Measurements from ENCODE around the gene TBL1X. TPM values are rescaled to one million over a fixed set of nuclear protein-coding genes. Genes with fewer than 3 reads are reported as not detected.

Gene TBL1X
- total and polyA plus RNA-seq, 4 donors: 2.3 to 21.7 (median 13.3) TPM

- Histone ChIP-seq H3K36me3 (ENCODE audit: control insufficient read depth in 4 of 4, insufficient read depth in 4 of 4, low read length in 4 of 4) (no peaks in the 10 kb centered on the region), H3K4me1 (ENCODE audit: control insufficient read depth in 5 of 5, insufficient read depth in 5 of 5, low read length in 5 of 5) (peaks cover 0 to 4% (median 0%) of the 10 kb centered on the region in 5 donors), H3K9me3 (ENCODE audit: control insufficient read depth in 4 of 4, insufficient read depth in 3 of 4, low read length in 3 of 4) (peaks cover 0 to 3% (median 0%) of the 10 kb centered on the region in 4 donors), H3K27me3 (ENCODE audit: control insufficient read depth in 3 of 3, insufficient read depth in 3 of 3, low read length in 2 of 3) (peaks cover 0 to 9% (median 0%) of the 10 kb centered on the region in 3 donors), H3K4me3 (no peak overlapping the region), H3K27ac (ENCODE audit: low read depth in 1 of 2, low read length in 1 of 2) (no peak overlapping the region), H3K9ac (ENCODE audit: insufficient read depth in 1 of 2, low read length in 2 of 2) (no peak overlapping the region)
- WGBS, 2 donors: 68 to 70% methylated on average over 7 of the region's 7 CpGs
- ATAC-seq (ENCODE audit: insufficient read depth, low FRiP score) (no peak), DNase-seq (no peak)
- no peak for TF ChIP-seq CTCF (IDR thresholded peaks at IDR 0.05; ENCODE audit: control extremely low read depth, extremely low read depth)
Observed at GRCh38 chrX:9598344-9598743, 133.5 kb downstream of the TBL1X start.

- no peak for DNase-seq
Observed at GRCh38 chrX:9604111-9604907, 139.5 kb downstream of the TBL1X start.

DNA sequence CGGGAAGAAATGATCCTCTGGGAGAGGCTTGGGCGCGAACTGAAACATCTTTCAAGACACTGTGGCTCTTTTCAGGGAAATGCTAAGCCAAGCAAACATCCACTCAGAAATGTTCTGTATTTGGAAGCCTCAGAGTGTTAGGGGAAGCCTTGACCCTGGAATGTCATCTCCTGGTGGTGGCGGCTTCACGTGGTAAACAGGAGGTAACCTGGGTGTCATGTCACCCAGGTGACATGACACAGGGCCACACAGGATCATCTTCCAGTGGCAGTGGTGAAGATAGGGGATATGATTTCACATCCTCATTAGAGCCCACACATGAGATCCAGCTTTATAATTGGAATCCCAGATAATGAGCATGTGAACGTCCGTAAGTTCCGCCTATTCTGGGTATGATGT is 140.0 kb downstream of the TBL1X start:
- ATAC-seq (ENCODE audit: insufficient read depth, low FRiP score) (no peak), DNase-seq (no peak)
- Histone ChIP-seq H3K9me3 (ENCODE audit: control insufficient read depth in 4 of 4, insufficient read depth in 3 of 4, low read length in 3 of 4) (peaks cover 0 to 3% (median 0%) of the 10 kb centered on the region in 4 donors), H3K9ac (ENCODE audit: insufficient read depth in 1 of 2, low read length in 2 of 2) (no peak overlapping the region), H3K4me3 (no peak overlapping the region), H3K4me1 (ENCODE audit: control insufficient read depth in 5 of 5, insufficient read depth in 5 of 5, low read length in 5 of 5) (no peaks in the 10 kb centered on the region), H3K36me3 (ENCODE audit: control insufficient read depth in 4 of 4, insufficient read depth in 4 of 4, low read length in 4 of 4) (no peaks in the 10 kb centered on the region), H3K27ac (ENCODE audit: low read depth in 1 of 2, low read length in 1 of 2) (no peak overlapping the region), H3K27me3 (ENCODE audit: control insufficient read depth in 3 of 3, insufficient read depth in 3 of 3, low read length in 2 of 3) (peaks cover 0 to 17% (median 0%) of the 10 kb centered on the region in 3 donors)
- no peak for TF ChIP-seq CTCF (IDR thresholded peaks at IDR 0.05; ENCODE audit: control extremely low read depth, extremely low read depth)
- WGBS, 2 donors: 87 to 88% methylated on average over 8 of the region's 8 CpGs

More at GRCh38 chrX:9604111-9604907, 139.5 kb downstream of the TBL1X start:
- ATAC-seq (ENCODE audit: insufficient read depth, low FRiP score): no peak
- no peak for TF ChIP-seq CTCF (IDR thresholded peaks at IDR 0.05; ENCODE audit: control extremely low read depth, extremely low read depth)
- H3K36me3 ChIP-seq (ENCODE audit: control insufficient read depth in 4 of 4, insufficient read depth in 4 of 4, low read length in 4 of 4): no peaks in the 10 kb centered on the region
- H3K27me3 ChIP-seq (ENCODE audit: control insufficient read depth in 3 of 3, insufficient read depth in 3 of 3, low read length in 2 of 3): peaks cover 0 to 13% (median 0%) of the 10 kb centered on the region in 3 donors
- H3K4me3 ChIP-seq: no peak overlapping the region
- 88 to 94% methylated on average over 17 of the region's 17 CpGs for WGBS, 2 donors
- no peak overlapping the region for H3K27ac ChIP-seq (ENCODE audit: low read depth in 1 of 2, low read length in 1 of 2)
- H3K9me3 ChIP-seq (ENCODE audit: control insufficient read depth in 4 of 4, insufficient read depth in 3 of 4, low read length in 3 of 4): peaks cover 0 to 3% (median 0%) of the 10 kb centered on the region in 4 donors
- H3K9ac ChIP-seq (ENCODE audit: insufficient read depth in 1 of 2, low read length in 2 of 2): no peak overlapping the region
- no peaks in the 10 kb centered on the region for H3K4me1 ChIP-seq (ENCODE audit: control insufficient read depth in 5 of 5, insufficient read depth in 5 of 5, low read length in 5 of 5)
